Fibroblast of skin of left quadriceps (primary cell): ENCODE measurements around the gene NANOS1.

ENCODE experiments used
- DNase-seq, 2 experiments: peaks; one replicate each; pipeline ENCODE4 v3.0.0-alpha.2; 2013; ENCODE audit warnings: low read depth in 2 of 2

Gene NANOS1

GRCh38 chr10:119029613-119030420 is at the start of gene NANOS1:
TSS of gene NANOS1 (plus strand) at chr10:119029714. CDS start at chr10:119029802, 88 bp downstream.
- DNase-seq: no peak

- no peak for DNase-seq
Measured at GRCh38 chr10:118980135-118980865, 49.2 kb upstream of the NANOS1 start.

- no peak for DNase-seq
Measured at GRCh38 chr10:118980870-118981269, 48.6 kb upstream of the NANOS1 start.

- no peak for DNase-seq
Measured at GRCh38 chr10:118981946-118982345, 47.6 kb upstream of the NANOS1 start.

GRCh38 chr10:118982366-118982765 is 47.1 kb upstream of the NANOS1 start:
- no peak for DNase-seq

GRCh38 chr10:118983263-118983662 is 46.3 kb upstream of the NANOS1 start:
- no peak for DNase-seq

GRCh38 chr10:118985576-118985975 is 43.9 kb upstream of the NANOS1 start:
- DNase-seq: no peak

- no peak for DNase-seq
Measured at GRCh38 chr10:118986815-118987790, 42.4 kb upstream of the NANOS1 start.

- no peak for DNase-seq
Measured at GRCh38 chr10:118990326-118990725, 39.2 kb upstream of the NANOS1 start.

GRCh38 chr10:118992496-118992895 is 37.0 kb upstream of the NANOS1 start:
- no peak for DNase-seq

GRCh38 chr10:118993214-118993613 is 36.3 kb upstream of the NANOS1 start:
- no peak for DNase-seq

- DNase-seq: no peak
Measured at GRCh38 chr10:118994321-118994720, 35.2 kb upstream of the NANOS1 start.

GRCh38 chr10:118995739-118996138 is 33.8 kb upstream of the NANOS1 start:
- no peak for DNase-seq

GRCh38 chr10:118997379-118997778 is 32.1 kb upstream of the NANOS1 start:
- DNase-seq: no peak

- DNase-seq: no peak
Measured at GRCh38 chr10:118998183-118998582, 31.3 kb upstream of the NANOS1 start.

GRCh38 chr10:119001717-119002500 is 27.6 kb upstream of the NANOS1 start:
- no peak for DNase-seq

- DNase-seq: no peak
Measured at GRCh38 chr10:119003572-119004289, 25.8 kb upstream of the NANOS1 start.

- no peak for DNase-seq
Measured at GRCh38 chr10:119005362-119006043, 24.0 kb upstream of the NANOS1 start.

GRCh38 chr10:119006451-119007210 is 22.9 kb upstream of the NANOS1 start:
- peak; percentile 96 for DNase-seq
